Measurements from ENCODE around the gene SLC35B1. TPM values are rescaled to one million over a fixed set of nuclear protein-coding genes. Genes with fewer than 3 reads are reported as not detected.

Gene SLC35B1
- total and polyA plus RNA-seq, 10 of the 15 experiments (the other 5 are each of a cell fraction or from before 2014, with no cell fraction given): 40.0 to 113 (median 51.6) TPM

DNA sequence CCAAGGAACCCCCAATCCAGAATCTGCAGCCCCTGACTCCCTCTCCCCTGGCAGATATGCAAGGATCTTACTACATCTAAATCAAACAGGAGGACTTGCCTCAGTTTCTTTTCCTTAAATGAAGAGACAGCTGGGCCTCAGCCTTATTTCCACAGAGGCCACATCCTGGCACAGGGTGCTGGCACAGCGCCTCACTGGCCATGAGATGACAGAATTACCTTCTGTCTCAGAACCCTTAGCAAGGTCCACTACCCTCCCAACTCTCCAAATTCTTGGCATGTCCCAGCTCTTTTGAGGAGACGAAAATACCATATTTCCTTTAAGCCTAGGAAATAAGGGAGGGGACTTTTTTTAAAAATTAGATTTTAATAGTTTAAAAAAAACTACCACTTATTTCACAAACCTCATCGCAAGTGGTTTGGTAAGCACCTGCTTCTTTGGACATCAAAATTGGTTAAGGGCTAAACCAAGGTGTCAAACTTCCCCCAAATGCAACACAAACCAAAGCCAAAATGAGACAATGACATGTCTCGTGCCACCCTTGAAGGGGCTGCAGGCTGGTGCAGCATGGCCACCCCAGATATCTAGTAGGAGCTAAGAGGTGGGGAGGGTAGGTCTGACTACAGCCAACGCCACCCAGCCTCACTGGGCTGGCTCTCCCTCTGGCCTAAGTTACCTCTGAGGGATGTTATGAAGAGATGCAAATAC is 30.8 kb upstream of the SLC35B1 start:
- no peaks in the 10 kb centered on the region; a peak in 1 of 4 replicates for H3K36me3 ChIP-seq (ENCODE audit: control insufficient read depth in 2 of 2, insufficient read depth in 2 of 2, low read length in 1 of 2)
- no peaks in the 10 kb centered on the region for H3K27me3 ChIP-seq (replicated peaks in 1 of 2; ENCODE audit: control insufficient read depth in 2 of 2, insufficient read depth in 2 of 2, low read length in 1 of 2)
- peaks cover 39% of the 10 kb centered on the region for H3K4me1 ChIP-seq (ENCODE audit: control insufficient read depth, insufficient read depth, low read length)
- H2AFZ ChIP-seq (ENCODE audit: control insufficient read depth, low read depth, low read length): no peak overlapping the region
- RAD21 ChIA-PET (ENCODE audit: unreplicated experiment): interaction anchor here (0.7 to 3.6 kb wide), 4 partner anchors 10 to 171 kb away, joined by 3 to 14 read pairs (median 4); partner anchors contain the start of genes FAM117A and SLC35B1
- SMC1A ChIA-PET (ENCODE audit: uncharacterized antibody, unreplicated experiment): interaction anchor here (0.8 to 5.8 kb wide), 5 partner anchors 8 to 381 kb away, joined by 3 to 35 read pairs (median 3); partner anchors contain the start of gene SLC35B1
- H3K27ac ChIP-seq (ENCODE audit: control insufficient read depth, insufficient read depth): no peak overlapping the region
- POLR2A ChIA-PET: interaction anchor here (2.1 to 3.3 kb wide), 2 partner anchors 8 to 25 kb away, joined by 4 to 9 read pairs; partner anchors contain the start of gene FAM117A
- no peak for ATAC-seq
- no peaks in the 10 kb centered on the region for H3K9me3 ChIP-seq (replicated peaks; ENCODE audit: control insufficient read depth, insufficient read depth, low read length)
- in situ Hi-C loops (cut with MboI) (no loop called here), intact Hi-C loops (cut with micrococcal nuclease; ENCODE audit: unreplicated experiment) (no loop called here)
- peaks cover 17% of the 10 kb centered on the region for H3K79me2 ChIP-seq (ENCODE audit: control insufficient read depth, insufficient read depth, low read length)
- H3K4me2 ChIP-seq (ENCODE audit: control insufficient read depth, insufficient read depth): no peak overlapping the region
- 85% methylated on average over 5 of the region's 5 CpGs for whole genome bisulfite sequencing (ENCODE audit: insufficient coverage, insufficient replicate concordance, low lambda C conversion rate, missing lambda C conversion rate)
- H3K9ac ChIP-seq (ENCODE audit: control insufficient read depth, insufficient read depth, low read length): no peak overlapping the region
- FAIRE-seq: no peak
- TF ChIP-seq ZNF207 (IDR thresholded peaks at IDR 0.05; ENCODE audit: borderline replicate concordance): no peak
- no peak for TF ChIP-seq MYB (IDR thresholded peaks at IDR 0.05; ENCODE audit: borderline replicate concordance, low read depth, low read length)
- TF ChIP-seq POLR2AphosphoS5 (IDR thresholded peaks at IDR 0.05; ENCODE audit: low read length): no peak
- peak; percentile 47 to 62; a peak in 3 of 4 replicates for TF ChIP-seq BHLHE40 (IDR thresholded peaks at IDR 0.05; ENCODE audit: borderline replicate concordance in 1 of 2, low read depth in 2 of 2, low read length in 1 of 2)
- TF ChIP-seq SMARCA5 (IDR thresholded peaks at IDR 0.05): no peak
- TF ChIP-seq PAX8 (IDR thresholded peaks at IDR 0.05): no peak
- TF ChIP-seq, protein P1, sequence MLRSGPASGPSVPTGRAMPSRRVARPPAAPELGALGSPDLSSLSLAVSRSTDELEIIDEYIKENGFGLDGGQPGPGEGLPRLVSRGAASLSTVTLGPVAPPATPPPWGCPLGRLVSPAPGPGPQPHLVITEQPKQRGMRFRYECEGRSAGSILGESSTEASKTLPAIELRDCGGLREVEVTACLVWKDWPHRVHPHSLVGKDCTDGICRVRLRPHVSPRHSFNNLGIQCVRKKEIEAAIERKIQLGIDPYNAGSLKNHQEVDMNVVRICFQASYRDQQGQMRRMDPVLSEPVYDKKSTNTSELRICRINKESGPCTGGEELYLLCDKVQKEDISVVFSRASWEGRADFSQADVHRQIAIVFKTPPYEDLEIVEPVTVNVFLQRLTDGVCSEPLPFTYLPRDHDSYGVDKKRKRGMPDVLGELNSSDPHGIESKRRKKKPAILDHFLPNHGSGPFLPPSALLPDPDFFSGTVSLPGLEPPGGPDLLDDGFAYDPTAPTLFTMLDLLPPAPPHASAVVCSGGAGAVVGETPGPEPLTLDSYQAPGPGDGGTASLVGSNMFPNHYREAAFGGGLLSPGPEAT (IDR thresholded peaks at IDR 0.05; ENCODE audit: low read depth): no peak
- no TSS peak for BruUV-seq (replicated peaks)
- CTCF ChIA-PET: interaction anchor here (1.2 to 7.1 kb wide), 4 partner anchors 11 to 40 kb away, joined by 3 to 46 read pairs (median 12); partner anchors contain the start of genes FAM117A and SLC35B1
- H3K4me3 ChIP-seq: no peak overlapping the region
- no peaks in the 10 kb centered on the region for H4K20me1 ChIP-seq (ENCODE audit: control insufficient read depth, insufficient read depth)
- no peak for DNase-seq (ENCODE audit: low read depth, low spot score)
